Peyer's patch (tissue), 4 donors: ENCODE measurements around the gene YTHDC1. TPM values are rescaled to one million over a fixed set of nuclear protein-coding genes. Genes with fewer than 3 reads are reported as not detected.
A peak's percentile ranks its signal among the peaks of the same experiment; 100 is the strongest.
"Not testable (repeated sequence)": the region's sequence is repeated elsewhere in the genome, so short reads cannot be mapped to it uniquely, and the experiment has no call there.

Experiments
- DNase-seq, 3 donors: peaks; one replicate each; pipeline ENCODE4 v3.0.0-alpha.2; 2017 to 2019
- H3K27ac ChIP-seq, 4 donors: fragments of 200-600 bp; sonication (generic); one replicate each; pipeline ENCODE4 v1.5.1; 2016 to 2019
- H3K27me3 ChIP-seq, 2 donors: fragments of 200-600 bp; sonication (generic); one replicate each; pipeline ENCODE4 v1.5.1; 2019
- H3K36me3 ChIP-seq, 3 donors: fragments of 200-600 bp; sonication (generic); one replicate each; pipeline ENCODE4 v1.5.1; 2016 to 2019
- H3K4me1 ChIP-seq, 4 donors: fragments of 200-600 bp; sonication (generic); one replicate each; pipeline ENCODE4 v1.5.1; 2016 to 2019
- H3K4me3 ChIP-seq, 4 donors: fragments of 200-600 bp; sonication (generic); 1 replicate in 3 of 4; 2 replicates in 1 of 4; pipeline ENCODE4 v1.5.1; 2016 to 2019; ENCODE audit warnings: mild to moderate bottlenecking in 1 of 4
- H3K9me3 ChIP-seq, 4 donors: fragments of 200-600 bp; sonication (generic); one replicate each; pipeline ENCODE4 v1.5.1; 2016 to 2019; ENCODE audit warnings: mild to moderate bottlenecking in 1 of 4
- CTCF ChIP-seq, 6 experiments: fragments of 450-650 bp in 4 of 6; fragments of 200-600 bp in 2 of 6; sonication (generic) in 1 of 6; IDR thresholded peaks; one replicate each; pipeline ENCODE4 v1.5.1; 2017 to 2019; ENCODE audit warnings: antibody characterized with exemption in 6 of 6, mild to moderate bottlenecking in 3 of 6, moderate library complexity in 1 of 6
- POLR2A ChIP-seq, 2 donors: fragments of 450-650 bp; IDR thresholded peaks; one replicate each; pipeline ENCODE4 v1.5.1; 2017; ENCODE audit warnings: antibody characterized with exemption in 2 of 2, mild to moderate bottlenecking in 2 of 2, moderate library complexity in 2 of 2
- total RNA-seq, 4 donors: library from RNA; depleted of rRNA; stranded (reverse); fragments of >200 nt; gene quantifications; one replicate each; pipeline ENCODE4 v1.1.0, GENCODE V29; 2016

The YTHDC1 gene
- total RNA-seq, result 100 to 1,000 TPM in 1 of 4 donors, 10 to 100 TPM in 3; 65.0 to 137 (median 83.3) TPM

GRCh38 chr4:68349649-68350360, at the start of gene YTHDC1:
Gene YTHDC1 (minus strand): TSS chr4:68350090. CDS start chr4:68349753, 337 bp downstream.
- Histone ChIP-seq H3K36me3 (no peaks in the 10 kb centered on the region), H3K27me3 (no peaks in the 10 kb centered on the region), H3K27ac (peak within 1 kb of the TSS; percentile 91 to 98 (median 96)), H3K9me3 (no peaks in the 10 kb centered on the region), H3K4me3 (peak within 1 kb of the TSS; percentile 68 to 91 (median 77)), H3K4me1 (peaks cover 0 to 38% (median 6%) of the 10 kb centered on the region in 4 donors)
- DNase-seq, result peak; percentile 97 to 99 (median 98)
- TF ChIP-seq POLR2A (IDR thresholded peaks at IDR 0.05) (peak; percentile 85 to 95), CTCF (IDR thresholded peaks at IDR 0.05) (peak in 1 of 6 experiments; percentile 7)

- no peak for TF ChIP-seq CTCF (IDR thresholded peaks at IDR 0.05)
- no peak for TF ChIP-seq POLR2A (IDR thresholded peaks at IDR 0.05)
- H3K27me3 ChIP-seq, result no peaks in the 10 kb centered on the region
- H3K9me3 ChIP-seq, result no peaks in the 10 kb centered on the region
- no peak for DNase-seq
- H3K4me3 ChIP-seq, result no peak overlapping the region
- H3K36me3 ChIP-seq, result no peaks in the 10 kb centered on the region
- no peak overlapping the region for H3K27ac ChIP-seq
- H3K4me1 ChIP-seq, result no peaks in the 10 kb centered on the region
Measured at GRCh38 chr4:68399306-68399705, 49.4 kb upstream of the YTHDC1 start.

- H3K36me3 ChIP-seq, result no peaks in the 10 kb centered on the region
- TF ChIP-seq CTCF (IDR thresholded peaks at IDR 0.05) (no peak), POLR2A (IDR thresholded peaks at IDR 0.05) (no peak)
- no peak overlapping the region for H3K27ac ChIP-seq
- no peaks in the 10 kb centered on the region for H3K9me3 ChIP-seq
- no peak for DNase-seq
- H3K27me3 ChIP-seq, result no peaks in the 10 kb centered on the region
- no peaks in the 10 kb centered on the region for H3K4me1 ChIP-seq
- H3K4me3 ChIP-seq, result no peak overlapping the region
Measured at GRCh38 chr4:68396756-68397155, 46.9 kb upstream of the YTHDC1 start.

- no peaks in the 10 kb centered on the region for H3K27me3 ChIP-seq
- TF ChIP-seq CTCF (IDR thresholded peaks at IDR 0.05) (no peak), POLR2A (IDR thresholded peaks at IDR 0.05) (no peak)
- H3K36me3 ChIP-seq, result no peaks in the 10 kb centered on the region
Measured at GRCh38 chr4:68391436-68391835, 41.5 kb upstream of the YTHDC1 start.

GRCh38 chr4:68390205-68390935, 40.5 kb upstream of the YTHDC1 start:
- Histone ChIP-seq H3K27ac (no peak overlapping the region), H3K36me3 (no peaks in the 10 kb centered on the region), H3K4me3 (no peak overlapping the region), H3K27me3 (no peaks in the 10 kb centered on the region), H3K9me3 (no peaks in the 10 kb centered on the region), H3K4me1 (no peaks in the 10 kb centered on the region)
- no peak for DNase-seq
- TF ChIP-seq CTCF (IDR thresholded peaks at IDR 0.05) (no peak), POLR2A (IDR thresholded peaks at IDR 0.05) (no peak)

More at GRCh38 chr4:68391436-68391835, 41.5 kb upstream of the YTHDC1 start:
- no peaks in the 10 kb centered on the region for H3K9me3 ChIP-seq
- H3K4me1 ChIP-seq, result no peaks in the 10 kb centered on the region
- no peak overlapping the region for H3K4me3 ChIP-seq
- DNase-seq, result no peak
- H3K27ac ChIP-seq, result no peak overlapping the region

GRCh38 chr4:68389386-68389913, 39.6 kb upstream of the YTHDC1 start:
- H3K27ac ChIP-seq, DNase-seq, H3K36me3 ChIP-seq, H3K4me1 ChIP-seq, H3K9me3 ChIP-seq, H3K27me3 ChIP-seq, H3K4me3 ChIP-seq: not testable (repeated sequence)
